ENCODE data around the gene RBM33.

Gene RBM33

GRCh38 chr7:155759740-155760430, 115.4 kb downstream of the RBM33 start:
- CTCF ChIA-PET, result interaction anchor here (1.3 kb wide), 1 partner anchor 10 kb away, joined by 3 read pairs; no protein-coding TSS in a partner anchor
- TF ChIP-seq, protein P1, sequence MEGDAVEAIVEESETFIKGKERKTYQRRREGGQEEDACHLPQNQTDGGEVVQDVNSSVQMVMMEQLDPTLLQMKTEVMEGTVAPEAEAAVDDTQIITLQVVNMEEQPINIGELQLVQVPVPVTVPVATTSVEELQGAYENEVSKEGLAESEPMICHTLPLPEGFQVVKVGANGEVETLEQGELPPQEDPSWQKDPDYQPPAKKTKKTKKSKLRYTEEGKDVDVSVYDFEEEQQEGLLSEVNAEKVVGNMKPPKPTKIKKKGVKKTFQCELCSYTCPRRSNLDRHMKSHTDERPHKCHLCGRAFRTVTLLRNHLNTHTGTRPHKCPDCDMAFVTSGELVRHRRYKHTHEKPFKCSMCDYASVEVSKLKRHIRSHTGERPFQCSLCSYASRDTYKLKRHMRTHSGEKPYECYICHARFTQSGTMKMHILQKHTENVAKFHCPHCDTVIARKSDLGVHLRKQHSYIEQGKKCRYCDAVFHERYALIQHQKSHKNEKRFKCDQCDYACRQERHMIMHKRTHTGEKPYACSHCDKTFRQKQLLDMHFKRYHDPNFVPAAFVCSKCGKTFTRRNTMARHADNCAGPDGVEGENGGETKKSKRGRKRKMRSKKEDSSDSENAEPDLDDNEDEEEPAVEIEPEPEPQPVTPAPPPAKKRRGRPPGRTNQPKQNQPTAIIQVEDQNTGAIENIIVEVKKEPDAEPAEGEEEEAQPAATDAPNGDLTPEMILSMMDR (IDR thresholded peaks at IDR 0.05; ENCODE audit: control extremely low read depth, extremely low read depth, low read depth, missing control alignments), result no peak
- POLR2A ChIA-PET, result no interaction called here
- DNase-seq (ENCODE audit: extremely low spot score), result no peak

GRCh38 chr7:155761162-155761561, 116.7 kb downstream of the RBM33 start:
- TF ChIP-seq, protein P1 (IDR thresholded peaks at IDR 0.05; ENCODE audit: control extremely low read depth, extremely low read depth, low read depth, missing control alignments), result no peak
- no peak for DNase-seq (ENCODE audit: extremely low spot score)
- CTCF ChIA-PET, result interaction anchor here (1.5 to 2.3 kb wide), 2 partner anchors 38 to 163 kb away, joined by 3 to 7 read pairs; no protein-coding TSS in a partner anchor
- POLR2A ChIA-PET, result no interaction called here

DNA sequence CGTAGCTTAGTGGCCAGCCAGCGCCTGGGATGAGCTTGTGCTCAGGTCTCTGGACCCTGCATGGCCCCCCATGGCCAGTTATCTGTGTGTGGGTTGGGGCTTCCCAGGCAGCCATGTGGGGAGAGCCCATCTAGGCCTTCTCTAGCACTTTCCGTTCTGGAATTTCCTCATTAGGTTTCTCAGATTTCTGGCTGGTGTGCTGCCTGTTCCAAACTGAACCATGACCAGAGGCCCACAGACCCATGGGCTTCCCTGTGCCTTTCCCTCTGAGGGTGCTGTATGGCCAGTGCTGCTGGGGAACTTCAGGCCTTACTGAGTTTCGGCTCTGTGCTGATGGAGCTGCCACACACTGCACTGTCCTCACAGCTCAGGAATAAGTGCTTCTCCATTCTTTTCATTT, 117.6 kb downstream of the RBM33 start:
- ChIA-PET CTCF (interaction anchor here (1.2 to 2.3 kb wide), 3 partner anchors 12 to 163 kb away, joined by 3 to 7 read pairs (median 3); no protein-coding TSS in a partner anchor), POLR2A (no interaction called here)
- TF ChIP-seq, protein P1 (IDR thresholded peaks at IDR 0.05; ENCODE audit: control extremely low read depth, extremely low read depth, low read depth, missing control alignments), result no peak
- DNase-seq (ENCODE audit: extremely low spot score), result no peak

DNA sequence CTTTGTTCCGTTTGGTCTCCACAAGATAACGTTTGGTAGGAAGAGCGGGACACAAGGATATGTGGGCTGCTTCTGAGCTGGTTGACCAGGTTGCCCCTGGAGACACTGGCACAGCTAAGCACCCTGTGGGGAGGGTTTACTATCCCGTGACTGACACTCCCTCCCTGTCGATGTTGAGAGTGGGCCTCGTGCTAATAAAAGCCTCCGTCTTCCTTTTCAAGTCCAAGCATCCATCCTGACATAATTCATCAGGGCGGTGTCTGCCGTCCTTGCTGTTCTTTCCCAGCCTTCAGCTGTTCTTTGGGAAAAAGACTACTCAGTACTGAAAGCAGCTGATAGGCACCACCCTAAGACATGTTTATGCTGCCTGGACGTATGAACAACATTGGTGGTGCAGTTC, 118.2 kb downstream of the RBM33 start:
- ChIA-PET POLR2A (no interaction called here), CTCF (interaction anchor here (1.2 to 2.3 kb wide), 2 partner anchors 12 to 164 kb away, joined by 3 to 7 read pairs; no protein-coding TSS in a partner anchor)
- TF ChIP-seq, protein P1 (IDR thresholded peaks at IDR 0.05; ENCODE audit: control extremely low read depth, extremely low read depth, low read depth, missing control alignments), result no peak
- no peak for DNase-seq (ENCODE audit: extremely low spot score)

- DNase-seq (ENCODE audit: extremely low spot score), result no peak
- TF ChIP-seq, protein P1 (IDR thresholded peaks at IDR 0.05; ENCODE audit: control extremely low read depth, extremely low read depth, low read depth, missing control alignments), result no peak
- CTCF ChIA-PET, result interaction anchor here (1.2 to 2.3 kb wide), 2 partner anchors 13 to 164 kb away, joined by 3 to 7 read pairs; no protein-coding TSS in a partner anchor
- POLR2A ChIA-PET, result no interaction called here
These were observed 118.7 kb downstream of the RBM33 start for GRCh38 chr7:155763122-155763521.

- POLR2A ChIA-PET, result no interaction called here
- CTCF ChIA-PET, result interaction anchor here (1.0 kb wide), 2 partner anchors 14 to 165 kb away, joined by 3 to 8 read pairs; no protein-coding TSS in a partner anchor
- DNase-seq (ENCODE audit: extremely low spot score), result peak; percentile 69
- TF ChIP-seq, protein P1 (IDR thresholded peaks at IDR 0.05; ENCODE audit: control extremely low read depth, extremely low read depth, low read depth, missing control alignments), result no peak
These were observed 119.4 kb downstream of the RBM33 start for GRCh38 chr7:155763691-155764437.

Measured in GM10248 (cell line).